GM23338 (cell line): ENCODE measurements around the gene ORAI2. TPM values are rescaled to one million over a fixed set of nuclear protein-coding genes. Genes with fewer than 3 reads are reported as not detected.

Experiments
- ATAC-seq: fragments of 200-7000 bp; cut with Tn5 transposase; 3 replicates; pipeline ENCODE4 v1.9.1; 2020
- DNase-seq: peaks from one replicate; pipeline ENCODE4 v3.0.0-alpha.2; 2015; ENCODE audit warnings: low spot score
- H2AFZ ChIP-seq: fragments of 200-600 bp; sonication (generic); 2 replicates; pipeline ENCODE4 v1.8.0; 2016; ENCODE audit warnings: antibody characterized with exemption, mild to moderate bottlenecking, moderate library complexity
- H3F3A ChIP-seq: fragments of 200-600 bp; sonication (generic); replicated peaks from 2 replicates; pipeline ENCODE4 v1.8.0; 2017; ENCODE audit warnings: antibody characterized with exemption, mixed run types, low read depth
- H3K27ac ChIP-seq: fragments of 200-600 bp; sonication (generic); 2 replicates; pipeline ENCODE4 v1.6.1; 2016; ENCODE audit warnings: low read depth
- H3K27me3 ChIP-seq: fragments of 200-600 bp; sonication (generic); 2 replicates; pipeline ENCODE4 v1.8.0; 2016; ENCODE audit warnings: mild to moderate bottlenecking, mixed run types, moderate library complexity; ENCODE audit not compliant: insufficient read depth
- H3K36me3 ChIP-seq: fragments of 200-600 bp; sonication (generic); 2 replicates; pipeline ENCODE4 v1.8.0; 2016; ENCODE audit warnings: mild to moderate bottlenecking; ENCODE audit not compliant: insufficient read depth
- H3K4me1 ChIP-seq: fragments of 200-600 bp; sonication (generic); 2 replicates; pipeline ENCODE4 v1.8.0; 2016; ENCODE audit warnings: mild to moderate bottlenecking, moderate library complexity; ENCODE audit not compliant: insufficient read depth
- H3K4me2 ChIP-seq: fragments of 200-600 bp; sonication (generic); 2 replicates; pipeline ENCODE4 v1.7.1; 2017; ENCODE audit warnings: mixed run types
- H3K4me3 ChIP-seq: fragments of 200-600 bp; sonication (generic); 2 replicates; pipeline ENCODE4 v1.6.1; 2016; ENCODE audit warnings: mixed run types
- H3K79me2 ChIP-seq: fragments of 200-600 bp; sonication (generic); replicated peaks from 2 replicates; pipeline ENCODE4 v1.8.0; 2017; ENCODE audit warnings: mild to moderate bottlenecking; ENCODE audit not compliant: insufficient read depth
- H3K9me2 ChIP-seq: fragments of 200-600 bp; sonication (generic); 2 replicates; pipeline ENCODE4 v1.8.0; 2017; ENCODE audit not compliant: insufficient read depth
- H4K20me1 ChIP-seq: fragments of 200-600 bp; sonication (generic); replicated peaks from 2 replicates; pipeline ENCODE4 v1.8.0; 2017; ENCODE audit warnings: mild to moderate bottlenecking; ENCODE audit not compliant: insufficient read depth
- H3K27ac Mint-ChIP-seq: 2 replicates; pipeline ENCODE4 v1.8.0; 2020; ENCODE audit warnings: inconsistent platforms, mild to moderate bottlenecking, moderate library complexity, mixed read lengths
- H3K27me3 Mint-ChIP-seq: 3 replicates; pipeline ENCODE4 v1.8.0; 2022; ENCODE audit warnings: low read depth, mild to moderate bottlenecking, moderate library complexity, mixed read lengths, inconsistent platforms; ENCODE audit not compliant: insufficient read depth, poor library complexity
- H3K36me3 Mint-ChIP-seq: 3 replicates; pipeline ENCODE4 v1.8.0; 2021; ENCODE audit warnings: low read depth, mild to moderate bottlenecking, inconsistent platforms, moderate library complexity, mixed read lengths
- H3K4me1 Mint-ChIP-seq: 3 replicates; pipeline ENCODE4 v1.8.0; 2020; ENCODE audit warnings: mild to moderate bottlenecking, inconsistent platforms, mixed read lengths
- H3K4me3 Mint-ChIP-seq: 3 replicates; pipeline ENCODE4 v1.8.0; 2021; ENCODE audit warnings: moderate library complexity, mild to moderate bottlenecking, inconsistent platforms, mixed read lengths
- H3K9me3 Mint-ChIP-seq: 3 replicates; pipeline ENCODE4 v1.8.0; 2020; ENCODE audit warnings: moderate library complexity, mild to moderate bottlenecking, inconsistent platforms, mixed read lengths
- CREB1 ChIP-seq: fragments of 250-450 bp; sonication (Bioruptor Pico); IDR thresholded peaks from 2 replicates; pipeline ENCODE4 v1.5.0; 2020; ENCODE audit warnings: low read depth, mild to moderate bottlenecking, moderate library complexity
- ETS1 ChIP-seq: IDR thresholded peaks from 2 replicates; pipeline ENCODE4 v1.6.1; 2016; ENCODE audit warnings: antibody characterized with exemption
- EZH2 ChIP-seq: fragments of 200-600 bp; sonication (generic); IDR thresholded peaks from one replicate; pipeline ENCODE4 v1.8.0; 2017; ENCODE audit warnings: antibody characterized with exemption, mild to moderate bottlenecking, low read depth; ENCODE audit not compliant: unreplicated experiment
- EZH2phosphoT487 ChIP-seq: fragments of 200-600 bp; sonication (generic); IDR thresholded peaks from one replicate; pipeline ENCODE4 v1.8.1; 2018; ENCODE audit warnings: antibody characterized with exemption; ENCODE audit not compliant: unreplicated experiment
- JUNB ChIP-seq: IDR thresholded peaks from one replicate; pipeline ENCODE4 v1.6.1; 2016; ENCODE audit warnings: antibody characterized with exemption; ENCODE audit not compliant: unreplicated experiment
- NANOG ChIP-seq: IDR thresholded peaks from 2 replicates; pipeline ENCODE4 v1.6.1; 2016; ENCODE audit warnings: antibody characterized with exemption, borderline replicate concordance
- POLR2AphosphoS5 ChIP-seq: IDR thresholded peaks from 2 replicates; pipeline ENCODE4 v1.6.1; 2016; ENCODE audit warnings: antibody characterized with exemption, low read depth
- STAT1 ChIP-seq: IDR thresholded peaks from one replicate; pipeline ENCODE4 v1.6.1; 2016; ENCODE audit warnings: antibody characterized with exemption; ENCODE audit not compliant: unreplicated experiment
- ZNF114 ChIP-seq: fragments of 250-450 bp; sonication (Bioruptor Pico); IDR thresholded peaks from 2 replicates; pipeline ENCODE4 v1.5.0; 2020; ENCODE audit warnings: mild to moderate bottlenecking, moderate library complexity
- ZNF331 ChIP-seq: fragments of 250-450 bp; sonication (Bioruptor Pico); IDR thresholded peaks from 2 replicates; pipeline ENCODE4 v1.5.0; 2020; ENCODE audit warnings: low read depth, mild to moderate bottlenecking, moderate library complexity
- polyA plus RNA-seq: library from polyadenylated mRNA; unstranded; fragments of >200 nt; fragmentation: Nextera tagmentation; extraction: Ambion mirVana; gene quantifications from 2 replicates; pipeline ENCODE4 v1.2.1, GENCODE V29; 2016
- total RNA-seq: library from RNA; depleted of rRNA; stranded (reverse); fragments of >200 nt; shearing (Covaris generic); gene quantifications from 2 replicates; pipeline ENCODE4 v1.2.3, GENCODE V29; 2014
- TF ChIP-seq, protein P1 (sequence below): IDR thresholded peaks from one replicate; pipeline ENCODE4 v1.6.1; 2018; ENCODE audit warnings: antibody characterized with exemption; ENCODE audit not compliant: unreplicated experiment
- TF ChIP-seq, protein P2 (sequence below): fragments of 250-450 bp; sonication (Bioruptor Pico); IDR thresholded peaks from 2 replicates; pipeline ENCODE4 v1.5.0; 2020; ENCODE audit warnings: mild to moderate bottlenecking, moderate library complexity
- TF ChIP-seq, protein P3 (sequence below), 2 experiments: fragments of 200-600 bp in 1 of 2; sonication (generic) in 1 of 2; conservative IDR thresholded peaks; 2 replicates each; pipeline versions ENCODE4 v1.5.1 to v1.6.1; 2016 to 2017; ENCODE audit warnings: antibody characterized with exemption in 2 of 2, low read depth in 2 of 2, mild to moderate bottlenecking in 2 of 2, moderate library complexity in 1 of 2

ORAI2 gene
- total and polyA plus RNA-seq, 2 experiments from 2014 or later, result 6.6 to 33.8 TPM

DNA sequence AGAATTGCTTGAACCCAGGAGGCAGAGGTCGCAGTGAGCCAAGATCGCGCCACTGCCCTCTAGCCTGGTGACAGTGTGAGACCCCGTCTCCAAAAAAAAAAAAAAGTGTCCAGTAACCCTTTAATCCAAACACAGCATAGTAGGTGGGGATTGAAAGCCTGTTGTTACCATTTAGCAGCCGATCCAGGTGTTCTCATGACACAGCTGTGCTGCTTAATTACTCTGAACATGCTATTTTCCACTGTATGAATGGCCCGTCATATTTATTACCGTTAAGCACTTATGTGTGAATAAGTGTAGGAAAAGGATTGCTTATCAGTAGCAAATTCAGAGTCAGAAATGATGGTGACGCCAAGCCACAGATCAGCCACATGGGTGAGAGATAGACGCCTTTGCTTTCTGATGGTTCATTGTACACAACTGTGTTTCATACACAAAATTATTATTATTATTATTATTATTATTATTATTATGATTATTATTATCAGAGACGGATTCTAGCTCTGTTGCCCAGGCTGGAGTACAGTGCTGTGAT lies 11.6 kb upstream of the ORAI2 start:
- no peak overlapping the region for H3K4me3 ChIP-seq
- H4K20me1 ChIP-seq, result peaks cover 3% of the 10 kb centered on the region; the same call in 1 of the 2 replicates
- no peak overlapping the region for H3K4me2 ChIP-seq
- peaks cover 46% of the 10 kb centered on the region for H3K36me3 Mint-ChIP-seq
- TF ChIP-seq JUNB (no peak), ZNF114 (CRISPR knock-in tag) (no peak), EZH2phosphoT487 (no peak), STAT1 (no peak), CREB1 (CRISPR knock-in tag) (no peak), EZH2 (no peak), NANOG (no peak), ZNF331 (no peak), ETS1 (no peak), POLR2AphosphoS5 (no peak)
- TF ChIP-seq, protein P1, sequence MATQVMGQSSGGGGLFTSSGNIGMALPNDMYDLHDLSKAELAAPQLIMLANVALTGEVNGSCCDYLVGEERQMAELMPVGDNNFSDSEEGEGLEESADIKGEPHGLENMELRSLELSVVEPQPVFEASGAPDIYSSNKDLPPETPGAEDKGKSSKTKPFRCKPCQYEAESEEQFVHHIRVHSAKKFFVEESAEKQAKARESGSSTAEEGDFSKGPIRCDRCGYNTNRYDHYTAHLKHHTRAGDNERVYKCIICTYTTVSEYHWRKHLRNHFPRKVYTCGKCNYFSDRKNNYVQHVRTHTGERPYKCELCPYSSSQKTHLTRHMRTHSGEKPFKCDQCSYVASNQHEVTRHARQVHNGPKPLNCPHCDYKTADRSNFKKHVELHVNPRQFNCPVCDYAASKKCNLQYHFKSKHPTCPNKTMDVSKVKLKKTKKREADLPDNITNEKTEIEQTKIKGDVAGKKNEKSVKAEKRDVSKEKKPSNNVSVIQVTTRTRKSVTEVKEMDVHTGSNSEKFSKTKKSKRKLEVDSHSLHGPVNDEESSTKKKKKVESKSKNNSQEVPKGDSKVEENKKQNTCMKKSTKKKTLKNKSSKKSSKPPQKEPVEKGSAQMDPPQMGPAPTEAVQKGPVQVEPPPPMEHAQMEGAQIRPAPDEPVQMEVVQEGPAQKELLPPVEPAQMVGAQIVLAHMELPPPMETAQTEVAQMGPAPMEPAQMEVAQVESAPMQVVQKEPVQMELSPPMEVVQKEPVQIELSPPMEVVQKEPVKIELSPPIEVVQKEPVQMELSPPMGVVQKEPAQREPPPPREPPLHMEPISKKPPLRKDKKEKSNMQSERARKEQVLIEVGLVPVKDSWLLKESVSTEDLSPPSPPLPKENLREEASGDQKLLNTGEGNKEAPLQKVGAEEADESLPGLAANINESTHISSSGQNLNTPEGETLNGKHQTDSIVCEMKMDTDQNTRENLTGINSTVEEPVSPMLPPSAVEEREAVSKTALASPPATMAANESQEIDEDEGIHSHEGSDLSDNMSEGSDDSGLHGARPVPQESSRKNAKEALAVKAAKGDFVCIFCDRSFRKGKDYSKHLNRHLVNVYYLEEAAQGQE, result no peak
- TF ChIP-seq, protein P2, sequence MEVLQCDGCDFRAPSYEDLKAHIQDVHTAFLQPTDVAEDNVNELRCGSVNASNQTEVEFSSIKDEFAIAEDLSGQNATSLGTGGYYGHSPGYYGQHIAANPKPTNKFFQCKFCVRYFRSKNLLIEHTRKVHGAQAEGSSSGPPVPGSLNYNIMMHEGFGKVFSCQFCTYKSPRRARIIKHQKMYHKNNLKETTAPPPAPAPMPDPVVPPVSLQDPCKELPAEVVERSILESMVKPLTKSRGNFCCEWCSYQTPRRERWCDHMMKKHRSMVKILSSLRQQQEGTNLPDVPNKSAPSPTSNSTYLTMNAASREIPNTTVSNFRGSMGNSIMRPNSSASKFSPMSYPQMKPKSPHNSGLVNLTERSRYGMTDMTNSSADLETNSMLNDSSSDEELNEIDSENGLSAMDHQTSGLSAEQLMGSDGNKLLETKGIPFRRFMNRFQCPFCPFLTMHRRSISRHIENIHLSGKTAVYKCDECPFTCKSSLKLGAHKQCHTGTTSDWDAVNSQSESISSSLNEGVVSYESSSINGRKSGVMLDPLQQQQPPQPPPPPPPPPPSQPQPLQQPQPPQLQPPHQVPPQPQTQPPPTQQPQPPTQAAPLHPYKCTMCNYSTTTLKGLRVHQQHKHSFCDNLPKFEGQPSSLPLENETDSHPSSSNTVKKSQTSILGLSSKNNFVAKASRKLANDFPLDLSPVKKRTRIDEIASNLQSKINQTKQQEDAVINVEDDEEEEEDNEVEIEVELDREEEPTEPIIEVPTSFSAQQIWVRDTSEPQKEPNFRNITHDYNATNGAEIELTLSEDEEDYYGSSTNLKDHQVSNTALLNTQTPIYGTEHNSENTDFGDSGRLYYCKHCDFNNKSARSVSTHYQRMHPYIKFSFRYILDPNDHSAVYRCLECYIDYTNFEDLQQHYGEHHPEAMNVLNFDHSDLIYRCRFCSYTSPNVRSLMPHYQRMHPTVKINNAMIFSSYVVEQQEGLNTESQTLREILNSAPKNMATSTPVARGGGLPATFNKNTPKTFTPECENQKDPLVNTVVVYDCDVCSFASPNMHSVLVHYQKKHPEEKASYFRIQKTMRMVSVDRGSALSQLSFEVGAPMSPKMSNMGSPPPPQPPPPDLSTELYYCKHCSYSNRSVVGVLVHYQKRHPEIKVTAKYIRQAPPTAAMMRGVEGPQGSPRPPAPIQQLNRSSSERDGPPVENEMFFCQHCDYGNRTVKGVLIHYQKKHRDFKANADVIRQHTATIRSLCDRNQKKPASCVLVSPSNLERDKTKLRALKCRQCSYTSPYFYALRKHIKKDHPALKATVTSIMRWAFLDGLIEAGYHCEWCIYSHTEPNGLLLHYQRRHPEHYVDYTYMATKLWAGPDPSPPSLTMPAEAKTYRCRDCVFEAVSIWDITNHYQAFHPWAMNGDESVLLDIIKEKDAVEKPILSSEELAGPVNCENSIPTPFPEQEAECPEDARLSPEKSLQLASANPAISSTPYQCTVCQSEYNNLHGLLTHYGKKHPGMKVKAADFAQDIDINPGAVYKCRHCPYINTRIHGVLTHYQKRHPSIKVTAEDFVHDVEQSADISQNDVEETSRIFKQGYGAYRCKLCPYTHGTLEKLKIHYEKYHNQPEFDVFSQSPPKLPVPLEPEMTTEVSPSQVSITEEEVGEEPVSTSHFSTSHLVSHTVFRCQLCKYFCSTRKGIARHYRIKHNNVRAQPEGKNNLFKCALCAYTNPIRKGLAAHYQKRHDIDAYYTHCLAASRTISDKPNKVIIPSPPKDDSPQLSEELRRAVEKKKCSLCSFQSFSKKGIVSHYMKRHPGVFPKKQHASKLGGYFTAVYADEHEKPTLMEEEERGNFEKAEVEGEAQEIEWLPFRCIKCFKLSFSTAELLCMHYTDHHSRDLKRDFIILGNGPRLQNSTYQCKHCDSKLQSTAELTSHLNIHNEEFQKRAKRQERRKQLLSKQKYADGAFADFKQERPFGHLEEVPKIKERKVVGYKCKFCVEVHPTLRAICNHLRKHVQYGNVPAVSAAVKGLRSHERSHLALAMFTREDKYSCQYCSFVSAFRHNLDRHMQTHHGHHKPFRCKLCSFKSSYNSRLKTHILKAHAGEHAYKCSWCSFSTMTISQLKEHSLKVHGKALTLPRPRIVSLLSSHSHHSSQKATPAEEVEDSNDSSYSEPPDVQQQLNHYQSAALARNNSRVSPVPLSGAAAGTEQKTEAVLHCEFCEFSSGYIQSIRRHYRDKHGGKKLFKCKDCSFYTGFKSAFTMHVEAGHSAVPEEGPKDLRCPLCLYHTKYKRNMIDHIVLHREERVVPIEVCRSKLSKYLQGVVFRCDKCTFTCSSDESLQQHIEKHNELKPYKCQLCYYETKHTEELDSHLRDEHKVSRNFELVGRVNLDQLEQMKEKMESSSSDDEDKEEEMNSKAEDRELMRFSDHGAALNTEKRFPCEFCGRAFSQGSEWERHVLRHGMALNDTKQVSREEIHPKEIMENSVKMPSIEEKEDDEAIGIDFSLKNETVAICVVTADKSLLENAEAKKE (CRISPR knock-in tag), result no peak
- TF ChIP-seq, protein P3, sequence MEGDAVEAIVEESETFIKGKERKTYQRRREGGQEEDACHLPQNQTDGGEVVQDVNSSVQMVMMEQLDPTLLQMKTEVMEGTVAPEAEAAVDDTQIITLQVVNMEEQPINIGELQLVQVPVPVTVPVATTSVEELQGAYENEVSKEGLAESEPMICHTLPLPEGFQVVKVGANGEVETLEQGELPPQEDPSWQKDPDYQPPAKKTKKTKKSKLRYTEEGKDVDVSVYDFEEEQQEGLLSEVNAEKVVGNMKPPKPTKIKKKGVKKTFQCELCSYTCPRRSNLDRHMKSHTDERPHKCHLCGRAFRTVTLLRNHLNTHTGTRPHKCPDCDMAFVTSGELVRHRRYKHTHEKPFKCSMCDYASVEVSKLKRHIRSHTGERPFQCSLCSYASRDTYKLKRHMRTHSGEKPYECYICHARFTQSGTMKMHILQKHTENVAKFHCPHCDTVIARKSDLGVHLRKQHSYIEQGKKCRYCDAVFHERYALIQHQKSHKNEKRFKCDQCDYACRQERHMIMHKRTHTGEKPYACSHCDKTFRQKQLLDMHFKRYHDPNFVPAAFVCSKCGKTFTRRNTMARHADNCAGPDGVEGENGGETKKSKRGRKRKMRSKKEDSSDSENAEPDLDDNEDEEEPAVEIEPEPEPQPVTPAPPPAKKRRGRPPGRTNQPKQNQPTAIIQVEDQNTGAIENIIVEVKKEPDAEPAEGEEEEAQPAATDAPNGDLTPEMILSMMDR (conservative IDR thresholded peaks at IDR 0.05; ENCODE audit: low read depth in 2 of 2), result no peak
- no peaks in the 10 kb centered on the region for H3K4me1 ChIP-seq
- DNase-seq, result no peak
- H3F3A ChIP-seq, result 0 out of 2 replicates have a peak, but pooled peaks cover 9% of the 10 kb centered on the region
- H3K27me3 Mint-ChIP-seq, result peaks cover 15% of the 10 kb centered on the region
- no peaks in the 10 kb centered on the region for H3K9me2 ChIP-seq
- peaks cover 19% of the 10 kb centered on the region for H3K4me1 Mint-ChIP-seq
- no peak overlapping the region for H3K4me3 Mint-ChIP-seq
- 0 out of 2 replicates have a peak, but pooled peaks cover 7% of the 10 kb centered on the region for H3K36me3 ChIP-seq
- no peaks in the 10 kb centered on the region for H3K9me3 Mint-ChIP-seq
- H3K27ac Mint-ChIP-seq, result no peak overlapping the region
- no peak overlapping the region for H3K27ac ChIP-seq
- H3K27me3 ChIP-seq, result no peaks in the 10 kb centered on the region
- H3K79me2 ChIP-seq, result peaks cover 3% of the 10 kb centered on the region; the same call in 1 of the 2 replicates
- ATAC-seq, result no peak
- no peak overlapping the region for H2AFZ ChIP-seq
